Endodermal cell (in vitro differentiated cells): Measurements from ENCODE around the gene ADAM30. TPM values are rescaled to one million over a fixed set of nuclear protein-coding genes. Genes with fewer than 3 reads are reported as not detected.

Experiments
- DNase-seq: peaks from one replicate; pipeline ENCODE4 v3.0.0-alpha.2; 2017
- H3K27ac ChIP-seq: 2 replicates; pipeline ENCODE4 v1.5.1; 2013; ENCODE audit warnings: mild to moderate bottlenecking, low read depth, low read length, moderate library complexity
- H3K27me3 ChIP-seq: 2 replicates; pipeline ENCODE4 v1.6.1; 2013; ENCODE audit warnings: mild to moderate bottlenecking, low read length, moderate library complexity; ENCODE audit not compliant: insufficient read depth, control insufficient read depth, poor library complexity, severe bottlenecking
- H3K36me3 ChIP-seq: 2 replicates; pipeline ENCODE4 v1.7.0; 2013; ENCODE audit warnings: mild to moderate bottlenecking, low read length, moderate library complexity; ENCODE audit not compliant: control insufficient read depth, insufficient read depth
- H3K4me1 ChIP-seq: one replicate; pipeline ENCODE4 v1.7.0; 2013; ENCODE audit warnings: low read length; ENCODE audit not compliant: control insufficient read depth, insufficient read depth
- H3K4me3 ChIP-seq: 2 replicates; pipeline ENCODE4 v1.5.1; 2013; ENCODE audit warnings: mild to moderate bottlenecking, low read length, moderate library complexity
- H3K9ac ChIP-seq: 2 replicates; pipeline ENCODE4 v1.6.1; 2013; ENCODE audit warnings: mild to moderate bottlenecking, low read length, moderate library complexity; ENCODE audit not compliant: poor library complexity, severe bottlenecking; ENCODE audit errors: extremely low read depth
- H3K9me3 ChIP-seq: 2 replicates; pipeline ENCODE4 v1.6.1; 2013; ENCODE audit warnings: mild to moderate bottlenecking, low read length, moderate library complexity; ENCODE audit not compliant: control insufficient read depth
- H3K27ac Mint-ChIP-seq: 2 replicates; pipeline ENCODE4 v1.8.0; 2020; ENCODE audit warnings: mixed read lengths
- H3K27me3 Mint-ChIP-seq: 2 replicates; pipeline ENCODE4 v1.8.0; 2021; ENCODE audit warnings: mild to moderate bottlenecking, mixed read lengths; ENCODE audit not compliant: insufficient read depth
- H3K36me3 Mint-ChIP-seq: 2 replicates; pipeline ENCODE4 v1.8.0; 2020; ENCODE audit warnings: low read depth, mixed read lengths
- H3K4me1 Mint-ChIP-seq: 2 replicates; pipeline ENCODE4 v1.8.0; 2020; ENCODE audit warnings: mixed read lengths
- H3K4me3 Mint-ChIP-seq: 2 replicates; pipeline ENCODE4 v1.8.0; 2020; ENCODE audit warnings: mild to moderate bottlenecking, moderate library complexity, mixed read lengths
- H3K9me3 Mint-ChIP-seq: 2 replicates; pipeline ENCODE4 v1.8.0; 2020; ENCODE audit warnings: mild to moderate bottlenecking, mixed read lengths
- CTCF ChIP-seq: fragments of 200-600 bp; sonication (generic); conservative IDR thresholded peaks from 2 replicates; pipeline ENCODE4 v1.5.0; 2021; ENCODE audit warnings: antibody characterized with exemption, mild to moderate bottlenecking
- WGBS, 2 experiments: methylation state at CpG; one replicate each; pipeline versions ENCODE4 v1.1.5 to v1.1.7; 2013; ENCODE audit warnings: missing lambda C conversion rate in 2 of 2, mixed read lengths in 1 of 2; ENCODE audit not compliant: insufficient coverage in 1 of 2, insufficient read length in 1 of 2; 5-methylcytosine and 5-hydroxymethylcytosine counted together
- total RNA-seq, 2 donors: library from RNA; stranded (reverse); fragmentation: NEBNext Ultra II Directional in 1 of 2; extraction: Animal tissue kit (Norgen Biotek cat#: 25700) in 1 of 2; gene quantifications; 2 replicates in 1 of 2; 3 replicates in 1 of 2; pipeline ENCODE4 v1.2.1, GENCODE V29; 2021

Gene ADAM30
- total RNA-seq, 2 donors from 2014 or later = not detected

DNA sequence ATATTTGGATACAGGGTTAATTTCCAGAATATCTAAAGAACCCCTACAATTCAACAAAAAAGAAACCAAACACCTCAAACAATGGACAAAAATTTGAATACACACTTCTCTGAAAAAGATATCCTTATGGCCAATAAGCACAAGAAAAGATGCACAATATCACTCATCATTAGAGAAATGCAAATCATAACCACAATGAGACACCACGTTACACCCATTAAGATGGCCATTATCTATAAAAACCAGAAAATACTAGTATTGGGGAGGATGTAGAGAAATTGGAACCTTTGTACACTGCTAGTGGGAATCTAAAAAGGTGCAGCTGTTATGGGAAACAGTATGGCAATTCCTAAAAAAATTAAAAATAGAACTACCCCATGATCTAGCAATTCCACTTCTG lies 4.9 kb downstream of the ADAM30 start:
- Histone ChIP-seq H3K27ac (no peak overlapping the region), H3K27me3 (no peaks in the 10 kb centered on the region), H3K36me3 (no peaks in the 10 kb centered on the region), H3K9me3 (peaks cover 7% of the 10 kb centered on the region), H3K9ac (no peak overlapping the region), H3K4me3 (no peak overlapping the region), H3K4me1 (no peaks in the 10 kb centered on the region)
- H3K27ac Mint-ChIP-seq = no peak overlapping the region
- no peak for DNase-seq
- no peak overlapping the region for H3K4me3 Mint-ChIP-seq
- H3K27me3 Mint-ChIP-seq = peaks cover 5% of the 10 kb centered on the region
- WGBS, 2 experiments = 100% methylated on average over 1 of the region's 1 CpG; no CpG with 5 or more reads in 1 of the 2 experiments
- peaks cover 7% of the 10 kb centered on the region for H3K9me3 Mint-ChIP-seq
- TF ChIP-seq CTCF = no peak
- no peaks in the 10 kb centered on the region for H3K4me1 Mint-ChIP-seq
- H3K36me3 Mint-ChIP-seq = no peaks in the 10 kb centered on the region

DNA sequence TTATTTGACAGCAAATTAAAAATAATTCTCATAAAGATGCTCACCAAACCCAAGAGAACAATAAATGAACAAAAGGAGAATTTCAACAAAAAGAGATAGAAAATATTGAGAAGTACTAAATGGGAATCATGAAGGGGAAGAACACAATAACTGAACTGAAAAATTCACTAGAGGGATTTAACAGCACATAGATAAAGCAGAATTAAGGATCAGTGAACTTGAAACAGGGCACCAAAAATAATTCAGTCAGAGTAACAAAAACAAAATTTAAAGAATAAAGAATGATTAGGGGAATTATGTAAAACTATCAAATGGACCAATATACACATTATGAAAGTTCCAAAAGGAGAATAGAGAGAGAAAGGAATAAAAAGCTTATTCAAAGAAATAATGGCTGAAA lies 7.8 kb downstream of the ADAM30 start:
- Histone ChIP-seq H3K27ac (no peak overlapping the region), H3K4me3 (no peak overlapping the region), H3K9ac (no peak overlapping the region), H3K9me3 (peaks cover 7% of the 10 kb centered on the region), H3K27me3 (no peaks in the 10 kb centered on the region), H3K36me3 (no peaks in the 10 kb centered on the region), H3K4me1 (no peaks in the 10 kb centered on the region)
- no peak for TF ChIP-seq CTCF
- peaks cover 7% of the 10 kb centered on the region for H3K9me3 Mint-ChIP-seq
- no peak for DNase-seq
- no peak overlapping the region for H3K27ac Mint-ChIP-seq
- peaks cover 3% of the 10 kb centered on the region for H3K27me3 Mint-ChIP-seq
- H3K4me3 Mint-ChIP-seq = no peak overlapping the region
- H3K36me3 Mint-ChIP-seq = no peaks in the 10 kb centered on the region
- no peaks in the 10 kb centered on the region for H3K4me1 Mint-ChIP-seq

DNA sequence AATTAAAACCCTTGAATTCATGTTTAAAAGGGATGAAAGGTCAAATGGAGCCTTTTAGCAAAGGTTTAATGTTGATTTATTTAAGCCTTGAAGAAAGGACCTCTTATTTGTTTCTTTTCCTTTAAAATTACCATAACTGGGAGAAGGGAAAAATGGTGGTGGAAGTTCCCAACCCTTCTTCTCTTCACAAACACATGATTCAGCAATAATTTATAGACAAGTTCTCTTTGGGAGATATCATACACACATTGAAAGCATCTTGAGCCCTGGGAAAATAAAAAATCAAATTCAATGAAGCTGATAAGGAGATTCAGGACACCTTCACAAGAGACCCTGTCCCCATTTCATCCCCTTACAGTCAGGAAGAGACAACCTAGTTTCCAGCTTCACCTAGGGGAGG lies 8.9 kb downstream of the ADAM30 start:
- H3K4me3 ChIP-seq = no peak overlapping the region
- Mint-ChIP-seq H3K4me3 (no peak overlapping the region), H3K4me1 (no peaks in the 10 kb centered on the region), H3K36me3 (no peaks in the 10 kb centered on the region), H3K27ac (no peak overlapping the region), H3K9me3 (peaks cover 7% of the 10 kb centered on the region), H3K27me3 (peaks cover 3% of the 10 kb centered on the region)
- no peaks in the 10 kb centered on the region for H3K36me3 ChIP-seq
- H3K9ac ChIP-seq = no peak overlapping the region
- H3K9me3 ChIP-seq = peaks cover 7% of the 10 kb centered on the region
- no peak for DNase-seq
- TF ChIP-seq CTCF = no peak
- no peaks in the 10 kb centered on the region for H3K27me3 ChIP-seq
- H3K4me1 ChIP-seq = no peaks in the 10 kb centered on the region
- H3K27ac ChIP-seq = no peak overlapping the region
